ENCODE data around the gene KIF17.

Gene KIF17

DNA sequence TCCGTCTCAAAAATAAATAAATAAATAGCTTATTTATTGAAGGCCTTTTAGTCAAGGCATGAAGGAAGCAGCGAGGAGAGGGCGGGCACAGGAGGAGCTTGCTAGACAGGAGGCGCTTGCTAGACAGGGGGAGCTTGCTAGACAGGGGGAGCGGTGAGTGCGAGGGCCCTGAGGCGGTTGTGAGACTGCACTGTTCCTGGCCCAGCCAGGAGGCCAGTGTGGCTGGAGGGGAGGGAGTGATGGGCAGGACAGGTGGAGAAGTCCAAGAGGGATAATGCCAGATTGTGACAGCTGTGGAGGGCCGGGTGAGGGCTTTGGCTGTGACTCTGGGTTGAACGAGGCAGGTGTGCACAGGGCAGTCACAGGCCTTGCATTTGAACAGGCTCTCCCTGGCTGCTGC, 18.2 kb downstream of the KIF17 start:
- Histone ChIP-seq H4K20me1 (ENCODE audit: control insufficient read depth, insufficient read depth, low read depth, low read length) (no peaks in the 10 kb centered on the region), H3K9me3 (ENCODE audit: control insufficient read depth, insufficient read depth, low read length) (no peaks in the 10 kb centered on the region), H3K4me3 (ENCODE audit: low read length) (no peak overlapping the region), H3K9me2 (replicated peaks; ENCODE audit: control insufficient read depth, low read length) (no peaks in the 10 kb centered on the region), H3K4me1 (ENCODE audit: control insufficient read depth, low read length) (peaks cover 7% of the 10 kb centered on the region), H3K4me2 (ENCODE audit: low read length) (no peak overlapping the region), H3K27me3 (ENCODE audit: control insufficient read depth, low read length) (no peaks in the 10 kb centered on the region), H3K36me3 (ENCODE audit: control insufficient read depth, low read length) (no peaks in the 10 kb centered on the region), H3F3A (ENCODE audit: control insufficient read depth, insufficient read depth) (no peaks in the 10 kb centered on the region), H3K27ac (ENCODE audit: low read depth, low read length) (no peak overlapping the region), H3K79me2 (ENCODE audit: control insufficient read depth, low read length) (no peaks in the 10 kb centered on the region)
- no peak for TF ChIP-seq EZH2phosphoT487 (IDR thresholded peaks at IDR 0.05; ENCODE audit: borderline replicate concordance, low read length)
- TF ChIP-seq, protein P1, sequence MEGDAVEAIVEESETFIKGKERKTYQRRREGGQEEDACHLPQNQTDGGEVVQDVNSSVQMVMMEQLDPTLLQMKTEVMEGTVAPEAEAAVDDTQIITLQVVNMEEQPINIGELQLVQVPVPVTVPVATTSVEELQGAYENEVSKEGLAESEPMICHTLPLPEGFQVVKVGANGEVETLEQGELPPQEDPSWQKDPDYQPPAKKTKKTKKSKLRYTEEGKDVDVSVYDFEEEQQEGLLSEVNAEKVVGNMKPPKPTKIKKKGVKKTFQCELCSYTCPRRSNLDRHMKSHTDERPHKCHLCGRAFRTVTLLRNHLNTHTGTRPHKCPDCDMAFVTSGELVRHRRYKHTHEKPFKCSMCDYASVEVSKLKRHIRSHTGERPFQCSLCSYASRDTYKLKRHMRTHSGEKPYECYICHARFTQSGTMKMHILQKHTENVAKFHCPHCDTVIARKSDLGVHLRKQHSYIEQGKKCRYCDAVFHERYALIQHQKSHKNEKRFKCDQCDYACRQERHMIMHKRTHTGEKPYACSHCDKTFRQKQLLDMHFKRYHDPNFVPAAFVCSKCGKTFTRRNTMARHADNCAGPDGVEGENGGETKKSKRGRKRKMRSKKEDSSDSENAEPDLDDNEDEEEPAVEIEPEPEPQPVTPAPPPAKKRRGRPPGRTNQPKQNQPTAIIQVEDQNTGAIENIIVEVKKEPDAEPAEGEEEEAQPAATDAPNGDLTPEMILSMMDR (IDR thresholded peaks at IDR 0.05; ENCODE audit: low read depth, low read length, poor library complexity, severe bottlenecking), result no peak

DNA sequence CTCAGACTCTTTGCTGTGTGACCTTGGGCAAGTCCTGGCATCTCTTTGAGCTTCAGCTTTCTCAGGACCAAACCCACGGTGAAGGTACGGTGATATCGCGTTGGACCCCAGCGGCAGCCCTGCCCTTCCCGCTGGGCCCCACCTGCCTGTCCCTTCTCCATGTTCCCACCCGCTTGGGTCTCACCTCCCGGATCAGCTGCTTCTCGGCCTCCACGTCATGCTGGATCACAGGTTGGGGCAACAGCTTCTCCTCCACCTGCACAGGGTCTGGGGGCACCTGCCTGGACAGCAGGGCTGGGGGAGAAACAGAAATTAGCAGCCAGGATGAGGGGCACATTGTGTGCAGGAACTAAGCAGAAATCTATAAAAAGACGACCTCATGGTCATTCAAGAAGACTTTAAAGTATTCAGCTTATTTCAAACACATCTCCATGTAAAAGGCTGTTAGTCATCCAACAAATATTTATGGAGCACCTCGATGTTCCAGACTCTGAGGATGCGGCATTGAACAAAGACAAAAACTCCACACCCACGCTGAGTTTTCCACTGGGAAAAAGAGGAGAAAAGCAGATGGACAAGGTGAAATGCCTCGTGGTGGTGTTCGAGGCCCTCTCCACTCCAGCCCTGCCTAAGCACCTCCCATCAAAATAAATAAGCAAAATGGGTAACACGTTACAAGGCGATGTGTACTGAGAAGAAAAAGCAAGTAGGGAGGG, 19.5 kb downstream of the KIF17 start:
- Histone ChIP-seq H3K4me1 (ENCODE audit: control insufficient read depth, low read length) (peaks cover 7% of the 10 kb centered on the region), H3K4me3 (ENCODE audit: low read length) (no peak overlapping the region), H3K4me2 (ENCODE audit: low read length) (no peak overlapping the region), H3K27me3 (ENCODE audit: control insufficient read depth, low read length) (no peaks in the 10 kb centered on the region), H4K20me1 (ENCODE audit: control insufficient read depth, insufficient read depth, low read depth, low read length) (no peaks in the 10 kb centered on the region), H3K36me3 (ENCODE audit: control insufficient read depth, low read length) (no peaks in the 10 kb centered on the region), H3F3A (ENCODE audit: control insufficient read depth, insufficient read depth) (no peaks in the 10 kb centered on the region), H3K9me2 (replicated peaks; ENCODE audit: control insufficient read depth, low read length) (no peaks in the 10 kb centered on the region), H3K79me2 (ENCODE audit: control insufficient read depth, low read length) (no peaks in the 10 kb centered on the region), H3K9me3 (ENCODE audit: control insufficient read depth, insufficient read depth, low read length) (no peaks in the 10 kb centered on the region), H3K27ac (ENCODE audit: low read depth, low read length) (no peak overlapping the region)
- TF ChIP-seq EZH2phosphoT487 (IDR thresholded peaks at IDR 0.05; ENCODE audit: borderline replicate concordance, low read length), result no peak
- TF ChIP-seq, protein P1 (IDR thresholded peaks at IDR 0.05; ENCODE audit: low read depth, low read length, poor library complexity, severe bottlenecking), result no peak

DNA sequence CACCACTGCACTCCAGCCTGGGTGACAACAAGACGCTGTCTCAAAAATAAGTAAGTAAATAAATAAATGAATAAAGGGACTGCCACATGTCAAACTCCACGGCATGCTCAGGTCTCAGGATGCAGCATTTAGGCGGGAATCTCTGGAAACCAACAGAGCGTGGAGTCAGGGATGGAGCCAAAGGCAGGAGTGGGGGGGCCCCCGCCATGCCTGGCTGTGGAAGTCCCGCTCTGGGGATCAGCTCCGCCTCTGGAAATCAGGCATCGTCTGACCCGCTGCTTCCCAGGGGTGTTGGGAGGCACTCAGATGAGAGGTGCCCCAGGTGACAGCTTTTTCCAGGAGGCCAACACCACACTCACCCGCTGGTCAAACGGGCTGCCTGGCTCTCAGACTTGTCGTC, 20.2 kb downstream of the KIF17 start:
- peaks cover 7% of the 10 kb centered on the region for H3K4me1 ChIP-seq (ENCODE audit: control insufficient read depth, low read length)
- H3K9me3 ChIP-seq (ENCODE audit: control insufficient read depth, insufficient read depth, low read length), result no peaks in the 10 kb centered on the region
- H3K4me3 ChIP-seq (ENCODE audit: low read length), result no peak overlapping the region
- TF ChIP-seq EZH2phosphoT487 (IDR thresholded peaks at IDR 0.05; ENCODE audit: borderline replicate concordance, low read length), result no peak
- TF ChIP-seq, protein P1 (IDR thresholded peaks at IDR 0.05; ENCODE audit: low read depth, low read length, poor library complexity, severe bottlenecking), result no peak
- no peak overlapping the region for H3K4me2 ChIP-seq (ENCODE audit: low read length)
- no peak overlapping the region for H3K27ac ChIP-seq (ENCODE audit: low read depth, low read length)
- no peaks in the 10 kb centered on the region for H3K36me3 ChIP-seq (ENCODE audit: control insufficient read depth, low read length)
- no peaks in the 10 kb centered on the region for H3F3A ChIP-seq (ENCODE audit: control insufficient read depth, insufficient read depth)
- no peaks in the 10 kb centered on the region for H3K27me3 ChIP-seq (ENCODE audit: control insufficient read depth, low read length)
- no peaks in the 10 kb centered on the region for H3K79me2 ChIP-seq (ENCODE audit: control insufficient read depth, low read length)
- H4K20me1 ChIP-seq (ENCODE audit: control insufficient read depth, insufficient read depth, low read depth, low read length), result no peaks in the 10 kb centered on the region
- H3K9me2 ChIP-seq (replicated peaks; ENCODE audit: control insufficient read depth, low read length), result no peaks in the 10 kb centered on the region

Measured in DOHH2 (cell line).